NK-92 (cell line): ENCODE data around the gene ITPR3.
"Not testable (repeated sequence)": the region's sequence is repeated elsewhere in the genome, so short reads cannot be mapped to it uniquely, and the experiment has no call there.

Experiments
- DNase-seq: peaks from one replicate; lab custom pipeline; 2025; ENCODE audit not compliant: unreplicated experiment; lab: John Stamatoyannopoulos, UW

The ITPR3 gene

DNA sequence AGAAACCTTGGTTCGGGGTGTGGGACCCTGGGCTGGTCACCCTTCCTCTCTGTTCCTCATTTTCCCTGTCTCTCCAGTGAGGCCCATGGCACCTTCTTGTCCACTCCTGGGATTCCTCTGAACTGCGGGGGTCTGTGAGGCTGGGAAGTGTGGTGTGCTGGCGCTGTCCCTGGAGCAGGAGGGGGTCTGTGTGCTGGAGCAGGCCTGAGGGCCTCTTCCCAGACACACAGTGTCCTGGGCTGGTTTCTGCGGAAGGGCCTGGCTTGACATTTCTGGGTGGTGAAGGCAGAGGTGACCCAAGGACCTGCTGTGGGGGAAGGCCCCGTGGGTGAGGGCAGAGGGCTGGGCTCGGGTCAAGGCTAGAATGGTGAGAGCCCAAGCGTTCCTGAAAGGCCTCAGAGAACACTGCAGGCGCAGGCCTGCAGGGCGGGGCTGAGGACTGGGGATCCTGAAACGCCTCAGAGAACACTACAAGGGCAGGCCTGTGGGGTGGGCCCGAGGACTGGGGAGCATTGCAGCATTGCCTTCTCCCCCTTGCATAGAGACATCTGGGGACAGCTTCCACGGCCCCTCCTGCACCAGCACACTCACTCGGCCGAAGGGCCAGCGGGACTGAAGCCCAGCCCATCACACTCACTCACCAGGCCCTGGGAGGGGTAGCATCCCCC lies 30.5 kb upstream of the ITPR3 start:
- DNase-seq, result no peak

DNA sequence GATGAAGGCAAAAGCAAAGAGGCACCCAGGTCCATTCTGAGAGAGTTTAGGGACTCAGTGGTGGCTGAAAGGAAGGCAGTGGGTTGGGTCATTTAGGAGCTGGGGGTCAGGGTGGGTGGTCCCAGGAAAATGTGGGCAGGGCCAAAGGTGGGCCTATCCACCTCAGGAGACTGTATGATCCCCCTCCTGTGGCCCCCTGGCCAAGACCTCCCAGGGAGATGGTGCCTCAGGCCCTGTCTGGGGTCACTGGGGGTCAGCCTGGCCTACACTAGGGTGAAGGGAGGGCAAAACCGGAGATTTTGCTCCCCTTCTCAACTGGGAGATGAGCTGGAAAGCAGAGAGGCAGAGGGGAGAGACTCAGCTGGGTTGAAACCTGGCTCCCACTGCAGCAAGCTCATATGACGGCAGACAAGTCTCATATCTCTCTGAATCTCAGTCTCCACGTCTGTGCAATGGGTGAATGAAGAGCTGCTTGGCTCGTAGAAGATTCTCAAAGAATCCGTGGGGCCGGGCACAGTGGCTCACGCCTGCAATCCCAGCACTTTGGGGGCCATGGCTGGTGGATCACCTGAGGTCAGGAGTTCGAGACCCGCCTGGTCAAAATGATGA lies 29.6 kb upstream of the ITPR3 start:
- no peak for DNase-seq

- DNase-seq, result no peak
Observed at GRCh38 chr6:33592280-33592594, 28.9 kb upstream of the ITPR3 start.

GRCh38 chr6:33592595-33593413 lies 28.3 kb upstream of the ITPR3 start:
- DNase-seq, result no peak

DNA sequence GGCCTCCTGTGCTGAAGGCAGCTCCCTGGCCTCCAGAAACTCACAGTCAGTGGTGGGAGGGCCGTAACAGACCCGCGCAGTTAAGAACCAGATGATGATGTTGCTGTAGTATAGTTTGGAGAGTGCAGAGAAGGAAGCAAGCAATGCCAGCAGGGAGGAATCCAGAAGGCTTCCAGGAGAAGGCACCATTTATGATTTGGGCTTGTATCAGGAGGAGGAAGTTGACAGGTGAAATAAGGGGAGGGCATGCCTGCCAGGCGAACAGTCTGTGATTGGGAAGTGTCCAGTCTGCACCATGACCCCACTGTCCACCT lies 27.8 kb upstream of the ITPR3 start:
- DNase-seq, result no peak

DNA sequence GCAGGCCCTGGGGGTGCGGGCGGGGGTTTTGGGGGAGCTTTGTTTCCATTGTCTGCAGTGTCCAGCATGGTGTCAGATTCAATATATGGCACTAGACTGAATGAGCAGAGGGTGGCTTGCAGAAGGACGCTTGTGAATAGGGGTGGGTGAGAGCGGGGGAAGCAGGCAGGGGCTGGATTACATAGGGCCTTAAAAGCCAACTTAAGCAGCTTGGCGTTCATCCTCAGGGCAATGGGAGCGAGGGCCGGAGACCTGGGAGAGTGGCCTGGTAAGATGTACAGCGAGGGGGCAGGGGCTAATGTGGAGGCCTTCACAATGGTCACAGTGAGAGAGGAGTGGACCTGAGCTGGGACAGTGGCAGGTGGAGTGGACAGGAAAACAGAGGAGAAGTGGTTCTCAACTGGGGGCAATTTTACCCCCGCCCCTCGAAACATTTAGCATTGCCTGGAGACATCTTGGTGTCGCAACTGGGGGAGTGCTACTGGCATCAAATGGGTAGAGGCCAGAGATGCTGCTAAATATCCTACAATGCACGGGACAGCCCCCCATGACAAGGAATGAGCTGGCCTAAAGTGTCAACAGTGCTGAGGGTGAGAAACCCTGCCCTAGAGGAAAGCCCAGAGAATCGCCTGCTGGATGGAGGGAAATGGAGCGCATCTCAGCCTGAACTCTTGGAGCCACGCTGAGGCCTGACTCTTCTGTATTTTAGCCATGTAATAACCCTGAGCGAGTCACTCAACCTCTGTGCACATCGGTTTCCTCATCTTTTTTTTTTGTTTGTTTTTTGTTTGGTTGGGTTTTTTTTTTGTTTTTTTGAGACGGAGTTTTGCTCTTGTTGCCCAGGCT lies 25.9 kb upstream of the ITPR3 start:
- no peak for DNase-seq

GRCh38 chr6:33596894-33597293 lies 24.2 kb upstream of the ITPR3 start:
- not testable (repeated sequence) for DNase-seq

- DNase-seq, result no peak
Observed at GRCh38 chr6:33597551-33598322, 23.4 kb upstream of the ITPR3 start.

DNA sequence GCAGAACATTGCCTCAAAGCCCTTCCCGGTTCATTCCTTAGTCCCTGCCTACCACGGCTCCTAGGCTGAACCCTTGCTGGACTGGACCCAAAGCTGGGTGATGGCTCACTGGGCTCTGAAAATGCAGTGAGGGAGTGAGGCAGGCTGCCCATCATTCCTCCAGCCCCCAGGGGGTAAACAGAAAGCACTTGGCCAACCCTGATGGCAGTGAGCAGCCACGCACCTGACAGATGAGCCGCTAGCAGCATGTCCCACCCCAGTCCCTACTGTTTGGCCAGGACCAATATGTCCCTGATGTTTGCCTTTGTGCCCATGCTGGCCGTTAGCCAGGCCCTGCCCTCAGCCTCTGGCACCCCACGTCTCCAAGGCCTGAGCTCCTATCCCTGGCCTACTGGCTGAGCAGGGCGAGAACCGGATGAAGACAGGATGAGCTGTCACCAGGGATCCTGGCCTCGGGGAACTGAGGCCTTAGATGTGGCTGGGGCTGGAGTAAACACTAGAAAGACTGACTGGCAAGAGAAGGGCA lies 21.6 kb upstream of the ITPR3 start:
- no peak for DNase-seq

- DNase-seq, result no peak
Observed at GRCh38 chr6:33600761-33601160, 20.4 kb upstream of the ITPR3 start.

DNA sequence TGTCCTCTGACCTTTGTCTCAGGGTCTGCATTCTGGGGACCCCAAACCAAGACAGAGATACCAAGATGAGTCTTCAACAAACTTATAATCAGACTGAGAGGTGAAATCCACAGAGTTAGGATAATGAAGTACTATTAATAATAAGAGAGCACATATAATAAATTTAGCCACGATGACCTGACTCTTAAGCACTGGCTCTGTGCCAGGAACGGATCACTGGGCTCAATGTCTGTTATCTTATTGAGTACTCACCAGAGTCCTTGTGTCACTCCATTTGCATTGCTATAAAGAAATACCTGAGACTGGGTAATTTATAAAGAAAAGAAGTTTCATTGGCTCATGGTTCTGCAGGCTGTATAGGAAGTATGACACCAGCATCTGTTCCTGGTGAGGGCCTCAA lies 18.9 kb upstream of the ITPR3 start:
- DNase-seq, result no peak

DNA sequence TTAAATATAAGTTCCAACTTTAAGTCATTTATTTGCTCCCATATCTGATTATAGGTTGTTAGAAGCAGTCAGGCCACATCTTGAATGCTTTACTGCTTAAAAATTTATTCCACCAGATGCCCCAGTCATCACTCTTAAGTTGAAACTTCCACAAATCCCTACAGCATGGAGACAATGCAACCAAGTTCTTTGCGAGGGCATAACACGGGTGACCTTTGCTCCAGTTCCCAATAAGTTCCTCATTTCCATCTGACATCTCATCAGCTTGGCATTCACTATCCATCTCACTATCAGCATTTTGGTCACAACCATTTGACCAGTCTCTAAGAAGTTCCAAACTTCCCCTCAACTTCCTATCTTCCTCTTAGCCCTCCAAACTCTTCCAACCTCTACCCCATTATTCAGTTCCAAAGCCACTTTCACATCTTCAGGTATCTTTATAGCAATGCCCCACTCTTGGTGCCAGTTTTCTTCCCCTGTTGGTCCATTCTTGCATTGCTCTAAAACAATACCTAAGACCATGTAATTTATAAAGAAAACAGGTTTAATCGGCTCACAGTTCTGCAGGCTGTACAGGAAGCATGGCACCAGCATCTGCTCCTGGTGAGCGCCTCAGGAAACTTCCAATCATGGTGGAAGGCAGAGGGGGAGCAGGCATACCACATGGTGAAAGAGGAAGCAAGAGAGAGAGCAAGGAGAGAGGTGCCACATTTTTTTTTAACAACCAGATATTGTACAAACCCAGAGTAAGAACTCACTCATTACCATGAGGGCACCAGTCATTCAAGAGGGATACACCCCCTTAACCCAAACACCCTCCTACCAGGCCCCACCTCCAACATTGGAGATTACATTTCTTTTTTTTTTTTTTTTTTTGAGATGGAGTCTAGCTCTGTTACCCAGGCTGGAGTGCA lies 15.9 kb upstream of the ITPR3 start:
- DNase-seq, result no peak

GRCh38 chr6:33606642-33607041 lies 14.5 kb upstream of the ITPR3 start:
- no peak for DNase-seq

GRCh38 chr6:33607126-33607783 lies 13.9 kb upstream of the ITPR3 start:
- DNase-seq, result no peak

DNA sequence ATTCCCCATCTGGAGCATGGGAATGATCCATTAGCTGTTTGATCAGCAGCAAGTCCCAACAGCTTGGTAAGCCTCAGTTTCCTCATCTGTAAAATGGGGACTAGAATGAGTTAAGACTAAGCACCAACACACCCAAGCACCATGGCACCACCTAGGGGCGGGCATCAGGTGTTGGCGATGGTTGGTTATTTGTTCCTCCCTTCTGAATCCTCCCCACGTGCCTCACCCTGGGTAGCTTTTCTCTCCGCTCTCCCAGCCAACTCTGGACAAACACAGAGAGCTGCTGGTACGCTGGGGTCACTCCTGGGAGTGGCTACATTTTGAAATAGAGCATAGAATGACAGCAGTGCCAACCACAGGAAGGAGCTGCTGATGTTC lies 13.3 kb upstream of the ITPR3 start:
- no peak for DNase-seq

- no peak for DNase-seq
Observed at GRCh38 chr6:33609019-33609418, 12.1 kb upstream of the ITPR3 start.

DNA sequence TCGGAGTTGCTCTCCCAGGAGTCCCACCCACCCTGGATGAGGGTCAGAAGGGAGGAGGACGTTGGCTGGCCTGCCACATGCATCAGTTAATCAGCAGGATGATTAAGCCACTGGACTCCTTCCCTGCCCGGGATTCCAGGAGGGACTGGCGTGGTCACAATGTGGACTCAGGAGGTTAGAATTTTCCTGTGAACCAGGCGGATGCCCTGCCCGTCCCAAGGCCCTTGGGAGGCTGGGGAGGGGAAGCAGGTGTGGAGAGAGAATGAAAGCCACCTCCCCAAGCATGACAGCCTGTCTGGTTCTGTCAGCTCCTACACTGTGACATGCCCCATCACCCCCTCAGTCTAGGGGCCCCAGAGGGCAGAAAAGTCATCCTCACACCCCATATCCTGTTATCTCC lies 11.6 kb upstream of the ITPR3 start:
- DNase-seq, result no peak

- DNase-seq, result no peak
Observed at GRCh38 chr6:33610067-33610466, 11.1 kb upstream of the ITPR3 start.
